ENCODE data around the gene HIF3A. TPM values are rescaled to one million over a fixed set of nuclear protein-coding genes. Genes with fewer than 3 reads are reported as not detected.
"Not testable (repeated sequence)": the region's sequence is repeated elsewhere in the genome, so short reads cannot be mapped to it uniquely, and the experiment has no call there.

Gene HIF3A
- total RNA-seq, 1 donor from 2014 or later, result 87.7 TPM

GRCh38 chr19:46373491-46374359, 76.9 kb downstream of the HIF3A start:
- intact Hi-C loops (cut with micrococcal nuclease), result no loop called here
- H3K4me3 ChIP-seq, result no peak overlapping the region
- peak; percentile 85 for DNase-seq
- H3K27me3 ChIP-seq (ENCODE audit: low read depth), result no peaks in the 10 kb centered on the region
- no peak for TF ChIP-seq CTCF (IDR thresholded peaks at IDR 0.05; ENCODE audit: borderline replicate concordance)
- H3K9me3 ChIP-seq (replicated peaks), result no peaks in the 10 kb centered on the region
- H3K27ac ChIP-seq (replicated peaks), result peak overlapping the region; percentile 74
- H3K36me3 ChIP-seq, result peaks cover 17% of the 10 kb centered on the region
- peaks cover 60% of the 10 kb centered on the region for H3K4me1 ChIP-seq

- Histone ChIP-seq H3K4me3 (no peak overlapping the region), H3K4me1 (peaks cover 68% of the 10 kb centered on the region), H3K36me3 (peaks cover 23% of the 10 kb centered on the region), H3K27me3 (ENCODE audit: low read depth) (no peaks in the 10 kb centered on the region), H3K9me3 (replicated peaks) (no peaks in the 10 kb centered on the region), H3K27ac (replicated peaks) (peak overlapping the region; percentile 74)
- DNase-seq, result no peak
- intact Hi-C loops (cut with micrococcal nuclease), result no loop called here
- TF ChIP-seq CTCF (IDR thresholded peaks at IDR 0.05; ENCODE audit: borderline replicate concordance), result no peak
Observed at GRCh38 chr19:46374536-46375475, 78.0 kb downstream of the HIF3A start.

GRCh38 chr19:46375476-46376067, 78.7 kb downstream of the HIF3A start:
- peaks cover 76% of the 10 kb centered on the region for H3K4me1 ChIP-seq
- H3K27ac ChIP-seq (replicated peaks); intact Hi-C loops (cut with micrococcal nuclease); DNase-seq; H3K4me3 ChIP-seq; H3K9me3 ChIP-seq (replicated peaks); H3K27me3 ChIP-seq (ENCODE audit: low read depth): not testable (repeated sequence)
- peaks cover 23% of the 10 kb centered on the region for H3K36me3 ChIP-seq

GRCh38 chr19:46376241-46377153, 79.7 kb downstream of the HIF3A start:
- peaks cover 24% of the 10 kb centered on the region for H3K36me3 ChIP-seq
- H3K27ac ChIP-seq (replicated peaks), result no peak overlapping the region
- H3K4me1 ChIP-seq, result peaks cover 71% of the 10 kb centered on the region
- H3K9me3 ChIP-seq (replicated peaks), result no peaks in the 10 kb centered on the region
- intact Hi-C loops (cut with micrococcal nuclease), result no loop called here
- no peak overlapping the region for H3K4me3 ChIP-seq
- no peak for DNase-seq
- no peak for TF ChIP-seq CTCF (IDR thresholded peaks at IDR 0.05; ENCODE audit: borderline replicate concordance)
- no peaks in the 10 kb centered on the region for H3K27me3 ChIP-seq (ENCODE audit: low read depth)

GRCh38 chr19:46378268-46378667, 81.4 kb downstream of the HIF3A start:
- peak overlapping the region; percentile 77 for H3K27ac ChIP-seq (replicated peaks)
- H3K4me3 ChIP-seq, result no peak overlapping the region
- H3K9me3 ChIP-seq (replicated peaks), result no peaks in the 10 kb centered on the region
- peaks cover 59% of the 10 kb centered on the region for H3K4me1 ChIP-seq
- intact Hi-C loops (cut with micrococcal nuclease), result no loop called here
- no peaks in the 10 kb centered on the region for H3K27me3 ChIP-seq (ENCODE audit: low read depth)
- H3K36me3 ChIP-seq, result peaks cover 40% of the 10 kb centered on the region
- no peak for TF ChIP-seq CTCF (IDR thresholded peaks at IDR 0.05; ENCODE audit: borderline replicate concordance)
- no peak for DNase-seq

Data from left ventricle myocardium inferior (tissue), 1 donor.